HEK293 (cell line): Measurements from ENCODE around the gene FBXO9.

Experiments
- CTCF ChIA-PET: fragments of 350-600 bp; formaldehyde crosslinking; extraction: SDS; loops from one replicate; lab custom pipeline; 2021; ENCODE audit warnings: antibody characterized with exemption; lab: Yijun Ruan, JAX
- POLR2A ChIA-PET: fragments of 300-600 bp; formaldehyde crosslinking; extraction: SDS; loops from one replicate; lab custom pipeline; 2020; ENCODE audit warnings: antibody characterized with exemption, inconsistent platforms; lab: Yijun Ruan, JAX
- H3K27ac ChIP-seq: fragments of 200-500 bp; sonication (Bioruptor generic); 2 replicates; pipeline ENCODE4 v1.5.1; 2014; ENCODE audit warnings: low read depth, low read length, control low read depth, inconsistent platforms; ENCODE audit errors: extremely low read depth
- H3K36me3 ChIP-seq, 2 experiments: fragments of 200-500 bp in 1 of 2; sonication (Bioruptor generic) in 1 of 2; 1 replicate in 1 of 2; 2 replicates in 1 of 2; pipeline ENCODE4 v1.5.1; 2014 to 2017; ENCODE audit warnings: inconsistent platforms in 2 of 2, low read length in 2 of 2; ENCODE audit not compliant: control insufficient read depth in 2 of 2, insufficient read depth in 1 of 2
- H3K4me1 ChIP-seq: fragments of 200-500 bp; sonication (Bioruptor generic); 2 replicates; pipeline ENCODE4 v1.5.1; 2014; ENCODE audit warnings: mild to moderate bottlenecking, low read length, inconsistent platforms; ENCODE audit not compliant: control insufficient read depth, insufficient read depth
- H3K4me3 ChIP-seq: 2 replicates; pipeline ENCODE4 v1.5.1; 2011; ENCODE audit warnings: low read depth, mild to moderate bottlenecking, control low read depth, low read length, moderate library complexity
- H3K9me3 ChIP-seq: fragments of 200-500 bp; sonication (Bioruptor generic); 2 replicates; pipeline ENCODE4 v1.5.1; 2014; ENCODE audit warnings: low read depth, low read length, inconsistent platforms; ENCODE audit not compliant: control insufficient read depth, insufficient read depth
- OSR2 ChIP-seq: fragments of 450-650 bp; formaldehyde crosslinking; IDR thresholded peaks from 2 replicates; pipeline ENCODE4 v1.5.1; 2016; ENCODE audit warnings: missing biosample characterization, missing genetic modification characterization
- PRDM1 ChIP-seq: fragments of 450-650 bp; formaldehyde crosslinking; IDR thresholded peaks from 2 replicates; pipeline ENCODE4; 2016; ENCODE audit warnings: missing biosample characterization, missing genetic modification characterization
- PRDM2 ChIP-seq: fragments of 450-650 bp; formaldehyde crosslinking; IDR thresholded peaks from 2 replicates; pipeline ENCODE4 v1.5.1; 2016; ENCODE audit warnings: missing biosample characterization, missing genetic modification characterization, borderline replicate concordance
- TRIM28 ChIP-seq: IDR thresholded peaks from 2 replicates; pipeline ENCODE4 v1.6.1; 2011; ENCODE audit warnings: low read length, control low read depth, borderline replicate concordance
- WT1 ChIP-seq: fragments of 450-650 bp; formaldehyde crosslinking; IDR thresholded peaks from 2 replicates; pipeline ENCODE4 v1.5.1; 2016; ENCODE audit warnings: missing biosample characterization, missing genetic modification characterization
- ZBTB7A ChIP-seq: fragments of 450-650 bp; formaldehyde crosslinking; IDR thresholded peaks from 2 replicates; pipeline ENCODE4 v1.5.1; 2016; ENCODE audit warnings: low read depth, missing biosample characterization, missing genetic modification characterization
- ZNF16 ChIP-seq: fragments of 450-650 bp; formaldehyde crosslinking; IDR thresholded peaks from 2 replicates; pipeline ENCODE4 v1.5.1; 2016; ENCODE audit warnings: low read depth, missing biosample characterization, missing genetic modification characterization
- ZNF2 ChIP-seq: fragments of 450-650 bp; formaldehyde crosslinking; IDR thresholded peaks from 2 replicates; pipeline ENCODE4 v1.5.1; 2016; ENCODE audit warnings: missing biosample characterization, missing genetic modification characterization
- ZNF26 ChIP-seq: fragments of 450-650 bp; formaldehyde crosslinking; IDR thresholded peaks from 2 replicates; pipeline ENCODE4 v1.5.1; 2016; ENCODE audit warnings: missing biosample characterization, missing genetic modification characterization
- ZNF280D ChIP-seq: fragments of 450-650 bp; formaldehyde crosslinking; IDR thresholded peaks from 2 replicates; pipeline ENCODE4 v1.5.1; 2016; ENCODE audit warnings: missing biosample characterization, missing genetic modification characterization
- ZNF350 ChIP-seq: fragments of 450-650 bp; formaldehyde crosslinking; IDR thresholded peaks from 2 replicates; pipeline ENCODE4 v1.5.0; 2017; ENCODE audit warnings: missing biosample characterization, mild to moderate bottlenecking, missing genetic modification characterization
- ZNF518A ChIP-seq: fragments of 450-650 bp; formaldehyde crosslinking; conservative IDR thresholded peaks from 2 replicates; pipeline ENCODE4 v1.5.1; 2016; ENCODE audit warnings: low read depth, missing biosample characterization, missing genetic modification characterization
- ZNF521 ChIP-seq: fragments of 450-650 bp; formaldehyde crosslinking; IDR thresholded peaks from 2 replicates; pipeline ENCODE4 v1.5.1; 2017; ENCODE audit warnings: missing biosample characterization, mild to moderate bottlenecking, missing genetic modification characterization
- ZNF544 ChIP-seq: fragments of 450-650 bp; formaldehyde crosslinking; IDR thresholded peaks from 2 replicates; pipeline ENCODE4 v1.5.0; 2017; ENCODE audit warnings: missing biosample characterization, missing genetic modification characterization
- ZNF785 ChIP-seq: fragments of 450-650 bp; formaldehyde crosslinking; IDR thresholded peaks from 2 replicates; pipeline ENCODE4 v1.5.1; 2016; ENCODE audit warnings: missing biosample characterization, missing genetic modification characterization
- ZNF792 ChIP-seq: fragments of 450-650 bp; formaldehyde crosslinking; IDR thresholded peaks from 2 replicates; pipeline ENCODE4 v1.5.1; 2016; ENCODE audit warnings: missing biosample characterization, missing genetic modification characterization

Gene FBXO9

GRCh38 chr6:53119772-53120409 is 54.7 kb downstream of the FBXO9 start (continued):
- TF ChIP-seq ZNF518A (tag by site-specific recombination) (no peak), ZNF350 (tag by site-specific recombination) (no peak), OSR2 (tag by site-specific recombination) (peak; percentile 37; the same call in 1 of the 2 replicates), ZBTB7A (tag by site-specific recombination) (no peak), WT1 (tag by site-specific recombination) (peak; percentile 73), PRDM1 (tag by site-specific recombination) (no peak)
- TF ChIP-seq, all 188 proteins: peak for 3

- H3K9me3 ChIP-seq, result no peaks in the 10 kb centered on the region
- H3K36me3 ChIP-seq, result no peaks in the 10 kb centered on the region
- CTCF ChIA-PET, result interaction anchor here (0.5 to 1.1 kb wide), 2 partner anchors 20 to 314 kb away, joined by 3 to 4 read pairs; no protein-coding TSS in a partner anchor
- POLR2A ChIA-PET, result interaction anchor here (1.6 kb wide), 1 partner anchor 58 kb away, joined by 3 read pairs; no protein-coding TSS in a partner anchor
- no peak overlapping the region for H3K4me3 ChIP-seq
- no peak for TF ChIP-seq ZNF2 (tag by site-specific recombination)
- no peak for TF ChIP-seq ZNF26 (tag by site-specific recombination)
- no peak for TF ChIP-seq ZNF785
- TF ChIP-seq ZNF280D (tag by site-specific recombination), result no peak
- TF ChIP-seq ZNF521, result no peak
- no peak for TF ChIP-seq ZNF16
- no peak for TF ChIP-seq TRIM28
- TF ChIP-seq ZNF544 (tag by site-specific recombination), result no peak
- TF ChIP-seq ZNF792 (tag by site-specific recombination), result no peak
- no peak for TF ChIP-seq PRDM2 (tag by site-specific recombination)
- H3K4me1 ChIP-seq, result peaks cover 15% of the 10 kb centered on the region
- no peak overlapping the region for H3K27ac ChIP-seq
Measured at GRCh38 chr6:53124131-53124800, 59.1 kb downstream of the FBXO9 start.
